GM12878 (cell line): Measurements from ENCODE around the gene PRPF6. TPM values are rescaled to one million over a fixed set of nuclear protein-coding genes. Genes with fewer than 3 reads are reported as not detected.

Experiments
- BMI1 ChIP-seq: fragments of 450-650 bp; IDR thresholded peaks from 2 replicates; pipeline ENCODE4 v1.6.1; 2016; ENCODE audit warnings: mild to moderate bottlenecking, moderate library complexity, borderline replicate concordance
- CBX3 ChIP-seq: fragments of 200-600 bp; sonication (generic); IDR thresholded peaks from 2 replicates; pipeline ENCODE4 v1.6.1; 2016; ENCODE audit warnings: low read depth, borderline replicate concordance
- CBX5 ChIP-seq: sonication (generic); IDR thresholded peaks from 2 replicates; pipeline ENCODE4 v1.6.1; 2016; ENCODE audit warnings: low read depth, moderate library complexity, mild to moderate bottlenecking, inconsistent platforms
- EED ChIP-seq: sonication (generic); IDR thresholded peaks from 2 replicates; pipeline ENCODE4 v1.6.1; 2016; ENCODE audit warnings: antibody characterized with exemption, low read depth
- ETV6 ChIP-seq, 2 experiments: fragments of 450-650 bp in 1 of 2; IDR thresholded peaks in 1 of 2; conservative IDR thresholded peaks in 1 of 2; 2 replicates each; pipeline ENCODE4 v1.6.1; 2014; ENCODE audit warnings: antibody characterized with exemption in 1 of 2, borderline replicate concordance in 1 of 2, low read depth in 1 of 2, mild to moderate bottlenecking in 1 of 2, moderate library complexity in 1 of 2
- EZH2 ChIP-seq: IDR thresholded peaks from 2 replicates; pipeline ENCODE4 v1.6.1; 2012; ENCODE audit warnings: low read depth, mild to moderate bottlenecking, control low read depth, inconsistent platforms, low read length, borderline replicate concordance; ENCODE audit not compliant: control insufficient read depth
- HDAC6 ChIP-seq: fragments of 200-600 bp; sonication (generic); IDR thresholded peaks from one replicate; pipeline ENCODE4 v1.8.0; 2017; ENCODE audit warnings: antibody characterized with exemption; ENCODE audit not compliant: unreplicated experiment
- IKZF2 ChIP-seq, 2 experiments: fragments of 450-650 bp; IDR thresholded peaks; 2 replicates each; pipeline ENCODE4 v1.6.1; 2017; ENCODE audit warnings: mild to moderate bottlenecking in 2 of 2, moderate library complexity in 2 of 2
- KDM1A ChIP-seq: fragments of 200-600 bp; sonication (generic); IDR thresholded peaks from 2 replicates; pipeline ENCODE4 v1.6.1; 2016; ENCODE audit warnings: borderline replicate concordance
- NFYA ChIP-seq: IDR thresholded peaks from 2 replicates; pipeline ENCODE4 v1.6.1; 2011; ENCODE audit warnings: low read depth, mild to moderate bottlenecking, low read length, improper control_type of control experiment, borderline replicate concordance
- NR2C2 ChIP-seq: IDR thresholded peaks from 2 replicates; pipeline ENCODE4 v1.6.1; 2011; ENCODE audit warnings: borderline replicate concordance, low read depth; ENCODE audit not compliant: control insufficient read depth, insufficient read length
- POLR2AphosphoS5 ChIP-seq: IDR thresholded peaks from 2 replicates; pipeline ENCODE4 v1.6.1; 2011; ENCODE audit warnings: mild to moderate bottlenecking, low read length, inconsistent platforms
- RELA ChIP-seq: fragments of 450-650 bp; IDR thresholded peaks from 2 replicates; pipeline ENCODE4 v1.8.0; 2014; ENCODE audit warnings: borderline replicate concordance; ENCODE audit not compliant: partially characterized antibody
- RFX5 ChIP-seq: IDR thresholded peaks from 2 replicates; pipeline ENCODE4 v1.6.1; 2011; ENCODE audit warnings: low read depth, low read length, improper control_type of control experiment
- SIX5 ChIP-seq: IDR thresholded peaks from 2 replicates; pipeline ENCODE4 v1.6.1; 2011; ENCODE audit warnings: mild to moderate bottlenecking, low read depth, low read length, moderate library complexity; ENCODE audit not compliant: severe bottlenecking
- SREBF2 ChIP-seq: IDR thresholded peaks from 2 replicates; pipeline ENCODE4 v1.6.1; 2012; ENCODE audit warnings: mild to moderate bottlenecking, low read length
- STAT1 ChIP-seq: fragments of 450-650 bp; conservative IDR thresholded peaks from 2 replicates; pipeline ENCODE4 v1.6.1; 2014; ENCODE audit warnings: antibody characterized with exemption, mild to moderate bottlenecking
- STAT3 ChIP-seq: IDR thresholded peaks from 2 replicates; pipeline ENCODE4 v1.6.1; 2011; ENCODE audit warnings: low read depth, low read length, improper control_type of control experiment
- polyA plus RNA-seq, 11 experiments: library from polyadenylated mRNA; depleted of rRNA in 4 of 11; unstranded in 6 of 11; stranded (reverse) in 5 of 11; fragments of >200 nt; fragmentation: Nextera tagmentation in 4 of 11; fragmentation: Illumina TruSeq in 1 of 11; extraction: Ambion mirVana in 4 of 11; extraction: Trizol in 1 of 11; gene quantifications; 1 replicate in 1 of 11; 2 replicates in 10 of 11; pipeline versions ENCODE4 v1.2.1 to v1.2.3, GENCODE V29; 2011 to 2016; ENCODE audit warnings: inconsistent platforms in 2 of 11, missing spikeins in 2 of 11, low read depth in 1 of 11
- total RNA-seq, 4 experiments: library from RNA; depleted of rRNA in 3 of 4; stranded (reverse); fragments of >200 nt in 3 of 4; fragmentation: Illumina TruSeq in 1 of 4; extraction: Trizol in 1 of 4; gene quantifications; 2 replicates each; pipeline versions ENCODE4 v1.2.1 to v1.2.3, GENCODE V29; 2013 to 2021
- TF ChIP-seq, protein P1 (sequence below): IDR thresholded peaks from 2 replicates; pipeline ENCODE4 v1.6.1; 2012; ENCODE audit warnings: low read depth, low read length, improper control_type of control experiment
- TF ChIP-seq, protein P2 (sequence below): fragments of 450-650 bp; IDR thresholded peaks from 2 replicates; pipeline ENCODE4 v1.6.1; 2016; ENCODE audit warnings: mild to moderate bottlenecking
- TF ChIP-seq, protein P3 (sequence below): IDR thresholded peaks from 2 replicates; pipeline ENCODE4 v1.6.1; 2012; ENCODE audit warnings: low read depth, low read length, improper control_type of control experiment
- TF ChIP-seq, protein P4 (sequence below): IDR thresholded peaks from 2 replicates; pipeline ENCODE4 v1.6.1; 2011; ENCODE audit warnings: low read depth, mild to moderate bottlenecking, low read length, moderate library complexity, borderline replicate concordance; ENCODE audit errors: extremely low read depth
- TF ChIP-seq, protein P5 (sequence below): fragments of 450-650 bp; IDR thresholded peaks from 2 replicates; pipeline ENCODE4 v1.6.1; 2016; ENCODE audit warnings: mild to moderate bottlenecking
- TF ChIP-seq, protein P6 (sequence below): IDR thresholded peaks from 2 replicates; pipeline ENCODE4 v1.6.1; 2012; ENCODE audit warnings: low read depth, low read length, improper control_type of control experiment

PRPF6 gene
- total and polyA plus RNA-seq, 10 of the 15 experiments (the other 5 are each of a cell fraction or from before 2014, with no cell fraction given) = 5.0 to 102 (median 71.3) TPM

DNA sequence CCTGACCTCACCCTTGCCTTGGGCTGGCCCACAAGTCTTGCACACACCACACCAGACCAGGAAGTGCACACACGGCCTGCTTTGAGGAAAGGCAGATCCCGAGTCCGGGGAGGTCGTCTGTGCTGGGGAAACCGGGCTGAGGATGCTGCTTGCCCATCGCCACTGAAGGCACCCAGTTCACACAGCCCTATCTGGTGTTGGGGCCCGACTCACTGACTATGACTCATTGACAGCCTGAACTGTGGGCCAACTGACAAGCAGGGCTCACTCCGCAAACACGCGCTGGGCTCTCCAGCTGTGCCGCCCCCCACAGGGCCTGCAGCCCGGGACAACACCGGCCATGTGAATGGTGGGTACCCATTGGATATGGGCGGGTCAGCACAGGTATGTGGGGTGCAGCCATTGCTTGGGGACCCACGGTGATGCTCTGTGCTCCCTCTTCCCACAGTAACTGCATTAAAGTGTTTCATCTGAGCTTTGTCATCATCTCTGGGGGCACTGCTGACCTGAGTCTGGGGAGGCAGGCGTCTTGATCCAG is 3.1 kb upstream of the PRPF6 start (continued):
- TF ChIP-seq STAT1 (no peak), CBX3 (no peak), POLR2AphosphoS5 (peak; percentile 1; the same call in 1 of the 2 replicates), NFYA (no peak), KDM1A (no peak), CBX5 (no peak), EZH2 (no peak), NR2C2 (no peak), IKZF2 (IDR thresholded peaks at IDR 0.05) (no peak), EED (no peak), STAT3 (no peak), BMI1 (no peak), SIX5 (no peak), SREBF2 (no peak), HDAC6 (no peak), RELA (no peak), ETV6 (conservative IDR thresholded peaks at IDR 0.05 in 1 of 2, IDR thresholded peaks at IDR 0.05 in 1 of 2; ENCODE audit: borderline replicate concordance in 1 of 2, low read depth in 1 of 2) (no peak), RFX5 (no peak)
- TF ChIP-seq, protein P1, sequence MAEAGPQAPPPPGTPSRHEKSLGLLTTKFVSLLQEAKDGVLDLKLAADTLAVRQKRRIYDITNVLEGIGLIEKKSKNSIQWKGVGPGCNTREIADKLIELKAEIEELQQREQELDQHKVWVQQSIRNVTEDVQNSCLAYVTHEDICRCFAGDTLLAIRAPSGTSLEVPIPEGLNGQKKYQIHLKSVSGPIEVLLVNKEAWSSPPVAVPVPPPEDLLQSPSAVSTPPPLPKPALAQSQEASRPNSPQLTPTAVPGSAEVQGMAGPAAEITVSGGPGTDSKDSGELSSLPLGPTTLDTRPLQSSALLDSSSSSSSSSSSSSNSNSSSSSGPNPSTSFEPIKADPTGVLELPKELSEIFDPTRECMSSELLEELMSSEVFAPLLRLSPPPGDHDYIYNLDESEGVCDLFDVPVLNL = no peak
- TF ChIP-seq, protein P2, sequence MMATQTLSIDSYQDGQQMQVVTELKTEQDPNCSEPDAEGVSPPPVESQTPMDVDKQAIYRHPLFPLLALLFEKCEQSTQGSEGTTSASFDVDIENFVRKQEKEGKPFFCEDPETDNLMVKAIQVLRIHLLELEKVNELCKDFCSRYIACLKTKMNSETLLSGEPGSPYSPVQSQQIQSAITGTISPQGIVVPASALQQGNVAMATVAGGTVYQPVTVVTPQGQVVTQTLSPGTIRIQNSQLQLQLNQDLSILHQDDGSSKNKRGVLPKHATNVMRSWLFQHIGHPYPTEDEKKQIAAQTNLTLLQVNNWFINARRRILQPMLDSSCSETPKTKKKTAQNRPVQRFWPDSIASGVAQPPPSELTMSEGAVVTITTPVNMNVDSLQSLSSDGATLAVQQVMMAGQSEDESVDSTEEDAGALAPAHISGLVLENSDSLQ = peak; percentile 10; the same call in 1 of the 2 replicates
- TF ChIP-seq, protein P3, sequence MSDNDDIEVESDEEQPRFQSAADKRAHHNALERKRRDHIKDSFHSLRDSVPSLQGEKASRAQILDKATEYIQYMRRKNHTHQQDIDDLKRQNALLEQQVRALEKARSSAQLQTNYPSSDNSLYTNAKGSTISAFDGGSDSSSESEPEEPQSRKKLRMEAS = no peak
- TF ChIP-seq, protein P4, sequence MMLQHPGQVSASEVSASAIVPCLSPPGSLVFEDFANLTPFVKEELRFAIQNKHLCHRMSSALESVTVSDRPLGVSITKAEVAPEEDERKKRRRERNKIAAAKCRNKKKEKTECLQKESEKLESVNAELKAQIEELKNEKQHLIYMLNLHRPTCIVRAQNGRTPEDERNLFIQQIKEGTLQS = no peak
- TF ChIP-seq, protein P5, sequence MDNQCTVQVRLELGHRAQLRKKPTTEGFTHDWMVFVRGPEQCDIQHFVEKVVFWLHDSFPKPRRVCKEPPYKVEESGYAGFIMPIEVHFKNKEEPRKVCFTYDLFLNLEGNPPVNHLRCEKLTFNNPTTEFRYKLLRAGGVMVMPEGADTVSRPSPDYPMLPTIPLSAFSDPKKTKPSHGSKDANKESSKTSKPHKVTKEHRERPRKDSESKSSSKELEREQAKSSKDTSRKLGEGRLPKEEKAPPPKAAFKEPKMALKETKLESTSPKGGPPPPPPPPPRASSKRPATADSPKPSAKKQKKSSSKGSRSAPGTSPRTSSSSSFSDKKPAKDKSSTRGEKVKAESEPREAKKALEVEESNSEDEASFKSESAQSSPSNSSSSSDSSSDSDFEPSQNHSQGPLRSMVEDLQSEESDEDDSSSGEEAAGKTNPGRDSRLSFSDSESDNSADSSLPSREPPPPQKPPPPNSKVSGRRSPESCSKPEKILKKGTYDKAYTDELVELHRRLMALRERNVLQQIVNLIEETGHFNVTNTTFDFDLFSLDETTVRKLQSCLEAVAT = peak; percentile 15; the same call in 1 of the 2 replicates
- TF ChIP-seq, protein P6, sequence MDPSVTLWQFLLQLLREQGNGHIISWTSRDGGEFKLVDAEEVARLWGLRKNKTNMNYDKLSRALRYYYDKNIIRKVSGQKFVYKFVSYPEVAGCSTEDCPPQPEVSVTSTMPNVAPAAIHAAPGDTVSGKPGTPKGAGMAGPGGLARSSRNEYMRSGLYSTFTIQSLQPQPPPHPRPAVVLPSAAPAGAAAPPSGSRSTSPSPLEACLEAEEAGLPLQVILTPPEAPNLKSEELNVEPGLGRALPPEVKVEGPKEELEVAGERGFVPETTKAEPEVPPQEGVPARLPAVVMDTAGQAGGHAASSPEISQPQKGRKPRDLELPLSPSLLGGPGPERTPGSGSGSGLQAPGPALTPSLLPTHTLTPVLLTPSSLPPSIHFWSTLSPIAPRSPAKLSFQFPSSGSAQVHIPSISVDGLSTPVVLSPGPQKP = no peak
